Measurements from ENCODE around the gene DOCK9.

DOCK9 gene

GRCh38 chr13:98977568-98978265 lies at the start of gene DOCK9:
Gene DOCK9, minus strand, starts transcription at chr13:98978064. Its CDS starts 155 bp downstream, at chr13:98977909.
- DNase-seq = peak in 54 of 56 donors; percentile 23 to 89 (median 69)

GRCh38 chr13:99027260-99027659 lies 49.4 kb upstream of the DOCK9 start:
- no peak for DNase-seq

- DNase-seq = no peak
Measured at GRCh38 chr13:99022941-99023340, 45.1 kb upstream of the DOCK9 start.

GRCh38 chr13:99018418-99019180 lies 40.7 kb upstream of the DOCK9 start:
- no peak for DNase-seq

GRCh38 chr13:99015606-99016490 lies 38.0 kb upstream of the DOCK9 start:
- peak in 19 of 56 donors; percentile 3 to 50 (median 24) for DNase-seq

- DNase-seq = peak in 9 of 56 donors; percentile 5 to 42 (median 10)
Measured at GRCh38 chr13:99014522-99014921, 36.7 kb upstream of the DOCK9 start.

- DNase-seq = peak in 2 of 56 donors; percentile 9 to 25
Measured at GRCh38 chr13:99013951-99014350, 36.1 kb upstream of the DOCK9 start.

GRCh38 chr13:99012539-99012938 lies 34.7 kb upstream of the DOCK9 start:
- DNase-seq = no peak

- no peak for DNase-seq
Measured at GRCh38 chr13:99009987-99010551, 32.2 kb upstream of the DOCK9 start.

GRCh38 chr13:99008577-99008976 lies 30.7 kb upstream of the DOCK9 start:
- DNase-seq = no peak

- DNase-seq = no peak
Measured at GRCh38 chr13:99007414-99007986, 29.6 kb upstream of the DOCK9 start.

- DNase-seq = no peak
Measured at GRCh38 chr13:99005609-99006008, 27.7 kb upstream of the DOCK9 start.

- DNase-seq = no peak
Measured at GRCh38 chr13:99004978-99005377, 27.1 kb upstream of the DOCK9 start.

GRCh38 chr13:99003851-99004471 lies 26.1 kb upstream of the DOCK9 start:
- no peak for DNase-seq

- no peak for DNase-seq
Measured at GRCh38 chr13:99003186-99003585, 25.3 kb upstream of the DOCK9 start.

GRCh38 chr13:99002172-99002710 lies 24.4 kb upstream of the DOCK9 start:
- DNase-seq = no peak

GRCh38 chr13:99000137-99000536 lies 22.3 kb upstream of the DOCK9 start:
- DNase-seq = no peak

GRCh38 chr13:98999639-98999952 lies 21.7 kb upstream of the DOCK9 start:
- DNase-seq = no peak

GRCh38 chr13:98998831-98999638 lies 21.2 kb upstream of the DOCK9 start:
- DNase-seq = no peak
